ENCODE results near the gene SERPINA4. TPM values are rescaled to one million over a fixed set of nuclear protein-coding genes. Genes with fewer than 3 reads are reported as not detected.

The SERPINA4 gene
- total RNA-seq, 1 experiment from 2014 or later: 0.17 TPM

DNA sequence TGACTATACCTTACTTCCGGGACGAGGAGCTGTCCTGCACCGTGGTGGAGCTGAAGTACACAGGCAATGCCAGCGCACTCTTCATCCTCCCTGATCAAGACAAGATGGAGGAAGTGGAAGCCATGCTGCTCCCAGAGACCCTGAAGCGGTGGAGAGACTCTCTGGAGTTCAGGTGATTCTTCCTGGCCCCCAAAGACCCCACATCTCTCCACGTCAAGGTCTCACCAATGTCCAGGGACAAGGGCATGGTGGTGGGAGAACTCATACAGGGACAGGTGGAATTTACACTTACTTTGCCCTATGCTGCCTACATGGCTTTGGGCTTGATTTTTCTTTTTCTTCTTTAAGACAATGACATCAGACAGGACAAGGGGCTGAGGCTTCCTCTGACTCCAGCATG, 58.1 kb downstream of the SERPINA4 start (continued):
- TF ChIP-seq, protein P1, sequence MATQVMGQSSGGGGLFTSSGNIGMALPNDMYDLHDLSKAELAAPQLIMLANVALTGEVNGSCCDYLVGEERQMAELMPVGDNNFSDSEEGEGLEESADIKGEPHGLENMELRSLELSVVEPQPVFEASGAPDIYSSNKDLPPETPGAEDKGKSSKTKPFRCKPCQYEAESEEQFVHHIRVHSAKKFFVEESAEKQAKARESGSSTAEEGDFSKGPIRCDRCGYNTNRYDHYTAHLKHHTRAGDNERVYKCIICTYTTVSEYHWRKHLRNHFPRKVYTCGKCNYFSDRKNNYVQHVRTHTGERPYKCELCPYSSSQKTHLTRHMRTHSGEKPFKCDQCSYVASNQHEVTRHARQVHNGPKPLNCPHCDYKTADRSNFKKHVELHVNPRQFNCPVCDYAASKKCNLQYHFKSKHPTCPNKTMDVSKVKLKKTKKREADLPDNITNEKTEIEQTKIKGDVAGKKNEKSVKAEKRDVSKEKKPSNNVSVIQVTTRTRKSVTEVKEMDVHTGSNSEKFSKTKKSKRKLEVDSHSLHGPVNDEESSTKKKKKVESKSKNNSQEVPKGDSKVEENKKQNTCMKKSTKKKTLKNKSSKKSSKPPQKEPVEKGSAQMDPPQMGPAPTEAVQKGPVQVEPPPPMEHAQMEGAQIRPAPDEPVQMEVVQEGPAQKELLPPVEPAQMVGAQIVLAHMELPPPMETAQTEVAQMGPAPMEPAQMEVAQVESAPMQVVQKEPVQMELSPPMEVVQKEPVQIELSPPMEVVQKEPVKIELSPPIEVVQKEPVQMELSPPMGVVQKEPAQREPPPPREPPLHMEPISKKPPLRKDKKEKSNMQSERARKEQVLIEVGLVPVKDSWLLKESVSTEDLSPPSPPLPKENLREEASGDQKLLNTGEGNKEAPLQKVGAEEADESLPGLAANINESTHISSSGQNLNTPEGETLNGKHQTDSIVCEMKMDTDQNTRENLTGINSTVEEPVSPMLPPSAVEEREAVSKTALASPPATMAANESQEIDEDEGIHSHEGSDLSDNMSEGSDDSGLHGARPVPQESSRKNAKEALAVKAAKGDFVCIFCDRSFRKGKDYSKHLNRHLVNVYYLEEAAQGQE (IDR thresholded peaks at IDR 0.05; ENCODE audit: low read depth): no peak
- TF ChIP-seq ZNF274 (IDR thresholded peaks at IDR 0.05; ENCODE audit: low read depth, low read length) (no peak), EZH2 (IDR thresholded peaks at IDR 0.05) (no peak), SP1 (IDR thresholded peaks at IDR 0.05; ENCODE audit: low read depth) (no peak), EGR1 (IDR thresholded peaks at IDR 0.05; ENCODE audit: low read depth) (no peak)
- TF ChIP-seq, protein P2, sequence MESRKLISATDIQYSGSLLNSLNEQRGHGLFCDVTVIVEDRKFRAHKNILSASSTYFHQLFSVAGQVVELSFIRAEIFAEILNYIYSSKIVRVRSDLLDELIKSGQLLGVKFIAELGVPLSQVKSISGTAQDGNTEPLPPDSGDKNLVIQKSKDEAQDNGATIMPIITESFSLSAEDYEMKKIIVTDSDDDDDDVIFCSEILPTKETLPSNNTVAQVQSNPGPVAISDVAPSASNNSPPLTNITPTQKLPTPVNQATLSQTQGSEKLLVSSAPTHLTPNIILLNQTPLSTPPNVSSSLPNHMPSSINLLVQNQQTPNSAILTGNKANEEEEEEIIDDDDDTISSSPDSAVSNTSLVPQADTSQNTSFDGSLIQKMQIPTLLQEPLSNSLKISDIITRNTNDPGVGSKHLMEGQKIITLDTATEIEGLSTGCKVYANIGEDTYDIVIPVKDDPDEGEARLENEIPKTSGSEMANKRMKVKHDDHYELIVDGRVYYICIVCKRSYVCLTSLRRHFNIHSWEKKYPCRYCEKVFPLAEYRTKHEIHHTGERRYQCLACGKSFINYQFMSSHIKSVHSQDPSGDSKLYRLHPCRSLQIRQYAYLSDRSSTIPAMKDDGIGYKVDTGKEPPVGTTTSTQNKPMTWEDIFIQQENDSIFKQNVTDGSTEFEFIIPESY (IDR thresholded peaks at IDR 0.05; ENCODE audit: extremely low read depth, insufficient replicate concordance, low read length): no peak

Other genes starting within 250 kb of the SERPINA4 start
- not detected for gene SERPINA6, start 238.1 kb upstream of the SERPINA4 start, total RNA-seq (2021; ENCODE audit: unreplicated experiment)
- not detected for gene SERPINA2, start 194.7 kb upstream of the SERPINA4 start, total RNA-seq (2021; ENCODE audit: unreplicated experiment)
- 9.1 TPM for gene SERPINA1, start 172.8 kb upstream of the SERPINA4 start, total RNA-seq (2021; ENCODE audit: unreplicated experiment)
- not detected for gene SERPINA11, start 108.6 kb upstream of the SERPINA4 start, total RNA-seq (2021; ENCODE audit: unreplicated experiment)
- not detected for gene SERPINA9, start 85.2 kb upstream of the SERPINA4 start, total RNA-seq (2021; ENCODE audit: unreplicated experiment)
- not detected for gene SERPINA12, start 52.0 kb upstream of the SERPINA4 start, total RNA-seq (2021; ENCODE audit: unreplicated experiment)
- 3.0 TPM for gene SERPINA5, start 20.0 kb downstream of the SERPINA4 start, total RNA-seq (2021; ENCODE audit: unreplicated experiment)
- gene SERPINA3, start 50.9 kb downstream of the SERPINA4 start, total RNA-seq (2021; ENCODE audit: unreplicated experiment): 4.3 TPM
- not detected for gene GSC, start 208.7 kb downstream of the SERPINA4 start, total RNA-seq (2021; ENCODE audit: unreplicated experiment)

Data from HCT116 (cell line).